ENCODE results near the gene TAAR5. TPM values are rescaled to one million over a fixed set of nuclear protein-coding genes. Genes with fewer than 3 reads are reported as not detected.

TAAR5 gene
- total RNA-seq, 1 donor from 2014 or later, result not detected

DNA sequence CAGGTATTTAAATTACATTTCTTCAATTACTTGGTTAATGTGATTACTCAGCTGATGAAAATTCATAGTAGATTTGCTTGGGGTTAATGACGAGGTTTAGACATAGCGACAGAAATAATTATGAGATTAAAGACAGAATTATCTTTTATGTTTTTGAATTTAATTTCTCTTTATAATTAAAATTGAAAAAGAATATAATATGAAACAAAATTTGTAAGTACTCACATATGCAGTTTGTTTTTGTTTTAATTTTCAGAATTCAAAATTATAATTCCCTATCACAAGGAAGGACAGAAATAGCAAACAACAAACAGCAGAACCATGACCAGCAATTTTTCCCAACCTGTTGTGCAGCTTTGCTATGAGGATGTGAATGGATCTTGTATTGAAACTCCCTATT is 37.2 kb downstream of the TAAR5 start, which contains the start of gene TAAR8:
TSS of gene TAAR8 (plus strand) at position 301 of the 400 bp plus-strand sequence. CDS start at position 322, 21 bp downstream.
- Histone ChIP-seq H3K9me3 (ENCODE audit: low read depth) (no peaks in the 10 kb centered on the region), H3K36me3 (no peaks in the 10 kb centered on the region), H3K27me3 (no peaks in the 10 kb centered on the region), H3K4me2 (no peak within 1 kb of the TSS), H4K20me1 (ENCODE audit: low read depth) (no peaks in the 10 kb centered on the region), H3K27ac (no peak within 1 kb of the TSS), H3K79me2 (ENCODE audit: low read depth) (no peaks in the 10 kb centered on the region), H3K9ac (no peak within 1 kb of the TSS), H2AFZ (replicated peaks) (no peak within 1 kb of the TSS), H3K4me1 (peaks cover 3% of the 10 kb centered on the region), H3K4me3 (no peak within 1 kb of the TSS), H3F3A (ENCODE audit: low read depth) (no peaks in the 10 kb centered on the region)
- TF ChIP-seq CTCF (IDR thresholded peaks at IDR 0.05) (no peak), EZH2 (IDR thresholded peaks at IDR 0.05) (no peak), EZH2phosphoT487 (IDR thresholded peaks at IDR 0.05) (no peak)
- H3K27me3 Mint-ChIP-seq (ENCODE audit: insufficient read depth, low read depth), result peaks cover 3% of the 10 kb centered on the region
- H3K4me1 Mint-ChIP-seq, result peaks cover 14% of the 10 kb centered on the region
- H3K36me3 Mint-ChIP-seq, result no peaks in the 10 kb centered on the region
- no peak within 1 kb of the TSS for H3K27ac Mint-ChIP-seq
- no peak within 1 kb of the TSS for H3K4me3 Mint-ChIP-seq
- DNase-seq (ENCODE audit: low spot score), result no peak
- no peaks in the 10 kb centered on the region for H3K9me3 Mint-ChIP-seq

DNA sequence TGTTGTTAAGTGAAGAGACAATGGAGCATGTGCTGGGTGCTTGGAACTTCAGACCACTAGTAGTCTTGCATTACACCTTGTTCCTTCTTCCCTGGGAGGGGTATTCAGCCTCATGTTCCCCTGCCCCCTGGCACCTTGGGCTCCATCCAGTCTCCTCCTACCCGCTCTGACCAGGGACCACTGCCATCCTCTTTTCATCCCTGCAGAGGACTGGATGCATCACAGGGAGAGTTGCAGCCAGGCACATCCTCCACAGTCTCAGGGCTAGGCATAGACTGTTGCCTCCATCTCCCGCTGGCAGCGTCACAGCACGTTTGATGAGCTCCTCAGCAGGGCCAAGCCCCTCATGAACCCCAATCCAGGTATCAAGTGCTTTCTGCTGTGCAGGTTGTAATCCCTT is 38.3 kb downstream of the TAAR5 start:
- Histone ChIP-seq H2AFZ (replicated peaks) (no peak overlapping the region), H4K20me1 (ENCODE audit: low read depth) (no peaks in the 10 kb centered on the region), H3K4me1 (peaks cover 3% of the 10 kb centered on the region), H3K9ac (no peak overlapping the region), H3K36me3 (no peaks in the 10 kb centered on the region), H3F3A (ENCODE audit: low read depth) (no peaks in the 10 kb centered on the region), H3K4me3 (no peak overlapping the region), H3K9me3 (ENCODE audit: low read depth) (no peaks in the 10 kb centered on the region), H3K4me2 (no peak overlapping the region), H3K79me2 (ENCODE audit: low read depth) (no peaks in the 10 kb centered on the region), H3K27ac (no peak overlapping the region), H3K27me3 (no peaks in the 10 kb centered on the region)
- H3K27me3 Mint-ChIP-seq (ENCODE audit: insufficient read depth, low read depth), result peaks cover 5% of the 10 kb centered on the region
- no peaks in the 10 kb centered on the region for H3K9me3 Mint-ChIP-seq
- no peak for TF ChIP-seq EZH2 (IDR thresholded peaks at IDR 0.05)
- TF ChIP-seq CTCF (IDR thresholded peaks at IDR 0.05), result no peak
- no peak for TF ChIP-seq EZH2phosphoT487 (IDR thresholded peaks at IDR 0.05)
- peaks cover 14% of the 10 kb centered on the region for H3K4me1 Mint-ChIP-seq
- no peak for DNase-seq (ENCODE audit: low spot score)
- H3K4me3 Mint-ChIP-seq, result no peak overlapping the region
- no peak overlapping the region for H3K27ac Mint-ChIP-seq
- no peaks in the 10 kb centered on the region for H3K36me3 Mint-ChIP-seq

GRCh38 chr6:132548746-132549463 is 40.6 kb downstream of the TAAR5 start:
- Mint-ChIP-seq H3K4me3 (no peak overlapping the region), H3K4me1 (peaks cover 14% of the 10 kb centered on the region), H3K27me3 (ENCODE audit: insufficient read depth, low read depth) (peaks cover 5% of the 10 kb centered on the region), H3K27ac (no peak overlapping the region), H3K9me3 (no peaks in the 10 kb centered on the region), H3K36me3 (no peaks in the 10 kb centered on the region)
- Histone ChIP-seq H3K27ac (no peak overlapping the region), H3K4me1 (peaks cover 3% of the 10 kb centered on the region), H3K36me3 (no peaks in the 10 kb centered on the region), H3K9ac (no peak overlapping the region), H4K20me1 (ENCODE audit: low read depth) (no peaks in the 10 kb centered on the region), H3K79me2 (ENCODE audit: low read depth) (no peaks in the 10 kb centered on the region), H3K4me3 (no peak overlapping the region), H3K27me3 (no peaks in the 10 kb centered on the region), H2AFZ (replicated peaks) (no peak overlapping the region), H3K4me2 (no peak overlapping the region), H3F3A (ENCODE audit: low read depth) (no peaks in the 10 kb centered on the region), H3K9me3 (ENCODE audit: low read depth) (no peaks in the 10 kb centered on the region)
- peak; percentile 6 for DNase-seq (ENCODE audit: low spot score)
- no peak for TF ChIP-seq EZH2 (IDR thresholded peaks at IDR 0.05)
- no peak for TF ChIP-seq EZH2phosphoT487 (IDR thresholded peaks at IDR 0.05)
- TF ChIP-seq CTCF (IDR thresholded peaks at IDR 0.05), result no peak

Measured in neural progenitor cell (in vitro differentiated cells).